Activated T-helper 17 cell treated with anti-CD3 and anti-CD28 coated beads, Interleukin-2, amount 50 U/mL, for 72 hours (primary cell): ENCODE data around the gene MMUT. TPM values are rescaled to one million over a fixed set of nuclear protein-coding genes. Genes with fewer than 3 reads are reported as not detected.
"Not testable (repeated sequence)": the region's sequence is repeated elsewhere in the genome, so short reads cannot be mapped to it uniquely, and the experiment has no call there.

Experiments used
- ATAC-seq: fragments of 150-1000 bp; cut with Tn5 transposase; replicated peaks from 2 replicates; pipeline ENCODE4 v1.10.0; 2021; ENCODE audit warnings: mild to moderate bottlenecking, moderate library complexity
- H3K27ac Mint-ChIP-seq: one replicate; pipeline ENCODE4 v1.8.0; 2022; ENCODE audit warnings: mixed read lengths
- H3K27me3 Mint-ChIP-seq: one replicate; pipeline ENCODE4 v1.8.0; 2022; ENCODE audit warnings: mixed read lengths
- H3K36me3 Mint-ChIP-seq: one replicate; pipeline ENCODE4 v1.8.0; 2022; ENCODE audit warnings: low read depth, mild to moderate bottlenecking, mixed read lengths
- H3K4me1 Mint-ChIP-seq: one replicate; pipeline ENCODE4 v1.8.0; 2022; ENCODE audit warnings: mixed read lengths
- H3K4me3 Mint-ChIP-seq: one replicate; pipeline ENCODE4 v1.8.0; 2022; ENCODE audit warnings: mild to moderate bottlenecking, mixed read lengths
- H3K9me3 Mint-ChIP-seq: one replicate; pipeline ENCODE4 v1.8.0; 2022; ENCODE audit warnings: mixed read lengths
- total RNA-seq, 2 donors: library from RNA; stranded (reverse); gene quantifications; one replicate each; pipeline ENCODE4 v1.2.3, GENCODE V29; 2022

MMUT gene
- total RNA-seq, 2 donors from 2014 or later, result 19.6 to 19.8 TPM

GRCh38 chr6:49386667-49387508 is 76.2 kb downstream of the MMUT start:
- H3K4me3 Mint-ChIP-seq, H3K27me3 Mint-ChIP-seq, H3K36me3 Mint-ChIP-seq, H3K9me3 Mint-ChIP-seq, H3K27ac Mint-ChIP-seq, H3K4me1 Mint-ChIP-seq, ATAC-seq: not testable (repeated sequence)

GRCh38 chr6:49384904-49385303 is 78.1 kb downstream of the MMUT start:
- Mint-ChIP-seq H3K27ac (no peak overlapping the region), H3K27me3 (peaks cover 8% of the 10 kb centered on the region), H3K4me3 (no peak overlapping the region), H3K4me1 (no peaks in the 10 kb centered on the region), H3K36me3 (no peaks in the 10 kb centered on the region), H3K9me3 (no peaks in the 10 kb centered on the region)
- ATAC-seq, result no peak

Other genes starting within 250 kb of the MMUT start
- gene CENPQ, start 117 bp upstream of the MMUT start, total RNA-seq, result 10 to 100 TPM; 12.0 to 19.0 TPM
- not detected for gene GLYATL3, start 36.7 kb upstream of the MMUT start, total RNA-seq
- gene C6orf141, start 87.4 kb upstream of the MMUT start, total RNA-seq, result not detected
- gene RHAG, start 173.6 kb upstream of the MMUT start, total RNA-seq, result not detected